ENCODE data around the gene YJEFN3. TPM values are rescaled to one million over a fixed set of nuclear protein-coding genes. Genes with fewer than 3 reads are reported as not detected.
A peak's percentile ranks its signal among the peaks of the same experiment; 100 is the strongest.

YJEFN3 gene
- total RNA-seq, 1 donor from 2014 or later, result 21.6 TPM

DNA sequence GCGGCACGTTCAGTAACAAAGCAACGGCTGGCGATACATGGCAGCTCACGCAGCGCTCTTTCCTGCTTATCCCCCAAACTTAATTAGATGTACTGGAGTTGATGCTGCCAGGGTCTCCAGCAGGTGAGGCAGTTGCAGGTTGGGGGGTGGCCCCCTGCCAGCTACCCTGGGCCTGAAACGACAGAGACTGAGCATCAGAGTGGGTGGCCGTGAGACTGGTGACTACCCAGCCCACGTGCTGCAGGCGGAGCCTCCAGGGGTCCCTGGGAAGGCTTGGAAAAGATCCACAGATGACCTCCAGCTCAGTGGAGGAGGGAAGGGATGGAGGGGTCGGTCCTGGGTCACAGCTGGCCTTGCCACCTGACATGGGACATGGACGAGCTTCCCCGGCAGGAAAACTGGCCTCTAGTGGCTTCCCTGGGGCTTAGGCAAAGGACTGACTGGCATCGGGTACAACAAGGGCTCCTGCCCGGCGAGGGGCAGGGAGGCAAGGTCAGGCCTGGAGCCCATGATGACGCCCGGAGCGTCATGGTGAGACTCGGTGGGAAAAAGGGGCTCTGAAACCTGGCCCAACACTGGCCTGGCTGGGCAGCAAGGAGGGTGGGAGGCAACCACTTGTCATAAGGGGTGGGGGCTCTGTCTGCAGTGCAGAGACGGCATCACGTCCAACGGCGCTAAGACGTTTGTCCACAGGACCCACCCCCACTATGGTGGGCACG lies 33.4 kb downstream of the YJEFN3 start:
- TF ChIP-seq, protein P1, sequence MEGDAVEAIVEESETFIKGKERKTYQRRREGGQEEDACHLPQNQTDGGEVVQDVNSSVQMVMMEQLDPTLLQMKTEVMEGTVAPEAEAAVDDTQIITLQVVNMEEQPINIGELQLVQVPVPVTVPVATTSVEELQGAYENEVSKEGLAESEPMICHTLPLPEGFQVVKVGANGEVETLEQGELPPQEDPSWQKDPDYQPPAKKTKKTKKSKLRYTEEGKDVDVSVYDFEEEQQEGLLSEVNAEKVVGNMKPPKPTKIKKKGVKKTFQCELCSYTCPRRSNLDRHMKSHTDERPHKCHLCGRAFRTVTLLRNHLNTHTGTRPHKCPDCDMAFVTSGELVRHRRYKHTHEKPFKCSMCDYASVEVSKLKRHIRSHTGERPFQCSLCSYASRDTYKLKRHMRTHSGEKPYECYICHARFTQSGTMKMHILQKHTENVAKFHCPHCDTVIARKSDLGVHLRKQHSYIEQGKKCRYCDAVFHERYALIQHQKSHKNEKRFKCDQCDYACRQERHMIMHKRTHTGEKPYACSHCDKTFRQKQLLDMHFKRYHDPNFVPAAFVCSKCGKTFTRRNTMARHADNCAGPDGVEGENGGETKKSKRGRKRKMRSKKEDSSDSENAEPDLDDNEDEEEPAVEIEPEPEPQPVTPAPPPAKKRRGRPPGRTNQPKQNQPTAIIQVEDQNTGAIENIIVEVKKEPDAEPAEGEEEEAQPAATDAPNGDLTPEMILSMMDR (IDR thresholded peaks at IDR 0.05; ENCODE audit: partially characterized antibody, unreplicated experiment), result no peak
- Mint-ChIP-seq H3K4me1 (ENCODE audit: low read depth, unreplicated experiment) (peaks cover 5% of the 10 kb centered on the region), H3K27me3 (ENCODE audit: unreplicated experiment) (peaks cover 14% of the 10 kb centered on the region), H3K27ac (ENCODE audit: unreplicated experiment) (peak overlapping the region; percentile 48), H3K36me3 (ENCODE audit: unreplicated experiment) (peaks cover 11% of the 10 kb centered on the region), H3K9me3 (ENCODE audit: unreplicated experiment) (peaks cover 3% of the 10 kb centered on the region), H3K4me3 (ENCODE audit: unreplicated experiment) (no peak overlapping the region)
- DNase-seq, result no peak

DNA sequence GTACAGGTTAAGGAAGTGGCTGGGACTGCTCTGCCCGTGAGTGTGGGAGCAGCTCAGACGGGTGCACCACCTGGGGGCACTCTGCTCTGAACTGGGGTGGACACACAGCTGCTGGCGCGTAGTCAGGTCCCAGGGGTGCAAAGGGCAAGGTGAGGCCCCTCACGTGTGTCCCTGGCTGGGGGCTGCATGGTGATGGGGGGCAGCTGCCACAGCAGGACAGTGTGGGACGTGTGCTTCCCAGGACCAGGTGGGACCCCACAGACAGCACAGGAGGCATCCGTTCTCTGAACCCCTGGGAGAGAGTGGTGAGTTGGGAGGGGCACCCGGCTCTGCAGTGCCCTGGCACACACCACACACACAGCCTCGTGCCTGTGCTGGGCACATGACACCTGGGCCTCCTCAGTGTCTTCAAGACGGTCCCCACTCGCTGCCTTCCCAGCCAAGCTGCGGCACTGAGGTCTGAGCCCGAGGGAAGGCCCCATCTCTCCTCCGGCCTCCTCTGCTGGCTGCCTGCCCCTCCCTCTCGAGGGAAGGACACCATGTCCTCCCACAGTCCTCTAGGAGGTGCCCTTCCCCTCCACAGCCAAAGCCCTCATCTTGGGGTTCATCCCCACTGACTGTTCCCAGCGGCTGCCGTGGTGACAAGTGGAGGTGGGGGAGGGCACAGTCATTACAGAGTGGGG lies 34.1 kb downstream of the YJEFN3 start:
- Mint-ChIP-seq H3K36me3 (ENCODE audit: unreplicated experiment) (peaks cover 11% of the 10 kb centered on the region), H3K4me3 (ENCODE audit: unreplicated experiment) (no peak overlapping the region), H3K27ac (ENCODE audit: unreplicated experiment) (no peak overlapping the region), H3K9me3 (ENCODE audit: unreplicated experiment) (peaks cover 3% of the 10 kb centered on the region), H3K4me1 (ENCODE audit: low read depth, unreplicated experiment) (peaks cover 5% of the 10 kb centered on the region), H3K27me3 (ENCODE audit: unreplicated experiment) (peaks cover 16% of the 10 kb centered on the region)
- no peak for DNase-seq
- TF ChIP-seq, protein P1 (IDR thresholded peaks at IDR 0.05; ENCODE audit: partially characterized antibody, unreplicated experiment), result no peak

DNA sequence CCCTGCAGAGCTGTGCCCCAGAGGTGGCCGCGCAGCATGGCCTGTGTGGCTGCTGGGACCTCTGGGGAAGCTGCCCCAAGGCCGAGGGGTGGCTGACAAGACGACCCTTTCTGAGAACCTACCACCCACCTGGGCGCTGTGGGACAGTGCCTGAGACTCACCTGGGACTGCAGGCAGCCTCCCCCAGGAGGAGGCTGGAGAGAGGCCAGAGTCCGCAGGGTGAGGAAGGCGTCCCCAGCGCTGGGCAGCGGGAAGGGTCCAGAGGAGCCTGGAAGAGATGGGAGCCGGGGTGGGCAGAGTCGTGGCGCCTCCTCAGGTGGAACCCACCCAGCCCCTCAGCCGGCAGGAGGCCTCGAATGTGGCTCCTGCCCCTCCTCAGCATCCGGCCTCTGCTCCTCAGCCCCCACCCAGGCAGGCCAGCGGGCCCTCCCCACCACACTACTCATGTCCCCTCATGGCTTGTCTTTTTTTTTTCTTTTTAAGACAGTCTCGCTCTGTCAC lies 34.7 kb downstream of the YJEFN3 start:
- H3K9me3 Mint-ChIP-seq (ENCODE audit: unreplicated experiment), result peaks cover 3% of the 10 kb centered on the region
- DNase-seq, result no peak
- H3K4me1 Mint-ChIP-seq (ENCODE audit: low read depth, unreplicated experiment), result peaks cover 5% of the 10 kb centered on the region
- TF ChIP-seq, protein P1 (IDR thresholded peaks at IDR 0.05; ENCODE audit: partially characterized antibody, unreplicated experiment), result no peak
- peaks cover 11% of the 10 kb centered on the region for H3K36me3 Mint-ChIP-seq (ENCODE audit: unreplicated experiment)
- peaks cover 13% of the 10 kb centered on the region for H3K27me3 Mint-ChIP-seq (ENCODE audit: unreplicated experiment)
- H3K4me3 Mint-ChIP-seq (ENCODE audit: unreplicated experiment), result no peak overlapping the region
- H3K27ac Mint-ChIP-seq (ENCODE audit: unreplicated experiment), result no peak overlapping the region

DNA sequence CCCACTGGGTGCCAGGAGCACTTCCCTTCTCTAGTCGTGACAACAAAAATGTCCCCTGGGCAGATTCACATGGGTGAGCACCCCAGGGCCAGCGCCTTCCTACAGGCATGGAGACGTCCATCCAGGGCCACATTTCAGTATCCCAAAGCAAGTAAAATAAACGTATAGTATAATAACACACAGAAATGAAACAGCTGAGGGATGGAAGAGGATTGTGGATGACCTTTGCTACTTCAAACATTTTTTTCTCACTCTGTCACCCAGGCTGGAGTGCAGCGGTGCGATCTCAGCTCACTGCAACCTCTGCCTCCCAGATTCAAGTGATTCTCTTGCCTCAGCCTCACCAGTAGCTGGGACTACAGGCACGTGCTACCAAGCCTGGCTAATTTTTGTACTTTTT lies 37.6 kb downstream of the YJEFN3 start:
- Mint-ChIP-seq H3K4me1 (ENCODE audit: low read depth, unreplicated experiment) (peaks cover 9% of the 10 kb centered on the region), H3K4me3 (ENCODE audit: unreplicated experiment) (no peak overlapping the region), H3K27me3 (ENCODE audit: unreplicated experiment) (peaks cover 13% of the 10 kb centered on the region), H3K9me3 (ENCODE audit: unreplicated experiment) (peaks cover 9% of the 10 kb centered on the region), H3K27ac (ENCODE audit: unreplicated experiment) (no peak overlapping the region), H3K36me3 (ENCODE audit: unreplicated experiment) (peaks cover 24% of the 10 kb centered on the region)
- DNase-seq, result no peak
- TF ChIP-seq, protein P1 (IDR thresholded peaks at IDR 0.05; ENCODE audit: partially characterized antibody, unreplicated experiment), result no peak

DNA sequence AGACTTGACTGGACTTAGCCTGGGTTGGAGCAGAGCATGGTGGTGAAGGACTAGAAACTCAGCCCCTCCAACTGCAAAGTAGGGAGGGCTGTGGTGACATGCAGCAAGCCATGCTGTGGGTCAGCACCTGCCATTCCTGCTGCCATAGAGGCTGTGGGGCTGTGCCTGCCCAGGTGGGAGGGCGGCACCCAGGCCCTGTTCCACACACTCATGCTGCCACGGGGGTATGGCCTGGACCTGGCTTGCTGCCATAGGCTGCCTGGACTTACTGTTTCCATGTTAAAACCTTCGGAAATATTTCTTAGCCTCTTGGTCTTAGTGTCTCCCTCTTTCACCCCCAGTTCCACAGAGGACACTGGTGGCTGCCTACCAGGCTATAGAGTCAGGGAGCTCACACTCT lies 38.7 kb downstream of the YJEFN3 start:
- H3K27ac Mint-ChIP-seq (ENCODE audit: unreplicated experiment), result no peak overlapping the region

More for the DNA sequence above, 38.7 kb downstream of the YJEFN3 start:
- peaks cover 9% of the 10 kb centered on the region for H3K9me3 Mint-ChIP-seq (ENCODE audit: unreplicated experiment)
- H3K4me3 Mint-ChIP-seq (ENCODE audit: unreplicated experiment), result no peak overlapping the region
- TF ChIP-seq, protein P1 (IDR thresholded peaks at IDR 0.05; ENCODE audit: partially characterized antibody, unreplicated experiment), result no peak
- no peak for DNase-seq
- H3K27me3 Mint-ChIP-seq (ENCODE audit: unreplicated experiment), result peaks cover 10% of the 10 kb centered on the region
- peaks cover 24% of the 10 kb centered on the region for H3K36me3 Mint-ChIP-seq (ENCODE audit: unreplicated experiment)
- peaks cover 5% of the 10 kb centered on the region for H3K4me1 Mint-ChIP-seq (ENCODE audit: low read depth, unreplicated experiment)

Measured in glutamatergic neuron (in vitro differentiated cells).